SH-SY5Y (cell line): ENCODE results near the gene LYZL6.

Experiments
- GATA2 ChIP-seq: IDR thresholded peaks from 2 replicates; pipeline ENCODE4 v1.6.1; 2011; ENCODE audit warnings: mild to moderate bottlenecking, low read depth, low read length
- GATA3 ChIP-seq: IDR thresholded peaks from 2 replicates; pipeline ENCODE4 v1.6.1; 2011; ENCODE audit warnings: low read depth, mild to moderate bottlenecking, low read length, moderate library complexity

- TF ChIP-seq GATA3 (no peak), GATA2 (no peak)
These were observed 47.6 kb upstream of the LYZL6 start for GRCh38 chr17:35991075-35991474.
